Measurements from ENCODE around the gene SLC1A2.

- TF ChIP-seq POLR2A (IDR thresholded peaks at IDR 0.05): no peak
- TF ChIP-seq CTCF (IDR thresholded peaks at IDR 0.05): peak; percentile 54 to 96 (median 84)
Observed at GRCh38 chr11:35391922-35392688, 27.3 kb downstream of the SLC1A2 start.

All from thyroid gland (tissue), 4 donors.